OCI-LY1 (cell line): ENCODE data around the gene TMEM33.

ENCODE experiments used
- H2AFZ ChIP-seq: fragments of 200-600 bp; sonication (generic), shearing (Covaris generic); 2 replicates; pipeline ENCODE4 v1.6.0; 2014; ENCODE audit warnings: antibody characterized with exemption, mild to moderate bottlenecking, low read length
- H3F3A ChIP-seq: fragments of 200-600 bp; sonication (generic), shearing (Covaris generic); 2 replicates; pipeline ENCODE4 v1.6.0; 2014; ENCODE audit warnings: mild to moderate bottlenecking, antibody characterized with exemption, low read length, moderate library complexity; ENCODE audit not compliant: insufficient read depth
- H3K27ac ChIP-seq: fragments of 200-600 bp; sonication (generic); 2 replicates; pipeline ENCODE4 v1.5.1; 2014; ENCODE audit warnings: low read length, mixed run types, mild to moderate bottlenecking, low read depth; ENCODE audit not compliant: poor library complexity, severe bottlenecking
- H3K27me3 ChIP-seq: fragments of 200-600 bp; sonication (generic); 2 replicates; pipeline ENCODE4 v1.6.0; 2014; ENCODE audit warnings: antibody characterized with exemption, mild to moderate bottlenecking, low read length, moderate library complexity; ENCODE audit not compliant: insufficient read depth
- H3K36me3 ChIP-seq: fragments of 200-600 bp; sonication (generic); 2 replicates; pipeline ENCODE4 v1.6.1; 2014; ENCODE audit warnings: mild to moderate bottlenecking, antibody characterized with exemption, low read length, moderate library complexity, mixed read lengths; ENCODE audit not compliant: insufficient read depth
- H3K4me1 ChIP-seq: fragments of 200-600 bp; sonication (generic); 2 replicates; pipeline ENCODE4 v1.5.1; 2014; ENCODE audit warnings: mild to moderate bottlenecking, low read length, moderate library complexity; ENCODE audit not compliant: insufficient read depth, severe bottlenecking
- H3K4me2 ChIP-seq: fragments of 200-600 bp; sonication (generic), shearing (Covaris generic); 2 replicates; pipeline ENCODE4 v1.6.1; 2014; ENCODE audit warnings: low read length
- H3K4me3 ChIP-seq: fragments of 200-600 bp; sonication (generic); 2 replicates; pipeline ENCODE4 v1.5.1; 2014; ENCODE audit warnings: low read length, low read depth, mild to moderate bottlenecking, mixed read lengths; ENCODE audit not compliant: poor library complexity, severe bottlenecking
- H3K79me2 ChIP-seq: fragments of 200-600 bp; shearing (Covaris generic); 2 replicates; pipeline ENCODE4 v1.6.1; 2016; ENCODE audit warnings: mixed run types, low read length, mixed read lengths; ENCODE audit not compliant: insufficient read depth
- H3K9ac ChIP-seq: fragments of 200-600 bp; sonication (generic), shearing (Covaris generic); 2 replicates; pipeline ENCODE4 v1.6.1; 2014; ENCODE audit warnings: mild to moderate bottlenecking, low read length, mixed read lengths
- H3K9me2 ChIP-seq: fragments of 200-600 bp; sonication (generic), shearing (Covaris generic); 2 replicates; pipeline ENCODE4 v1.6.1; 2014; ENCODE audit warnings: low read depth, mild to moderate bottlenecking, low read length, mixed read lengths
- H3K9me3 ChIP-seq: fragments of 200-600 bp; shearing (Covaris generic); 2 replicates; pipeline ENCODE4 v1.6.1; 2014; ENCODE audit warnings: low read length, mixed read lengths
- H4K20me1 ChIP-seq: fragments of 200-600 bp; sonication (generic), shearing (Covaris generic); 2 replicates; pipeline ENCODE4 v1.6.0; 2016; ENCODE audit warnings: mild to moderate bottlenecking, low read length; ENCODE audit not compliant: insufficient read depth
- EZH2 ChIP-seq: fragments of 200-600 bp; sonication (generic), shearing (Covaris generic); IDR thresholded peaks from 2 replicates; pipeline ENCODE4 v1.8.0; 2017; ENCODE audit warnings: borderline replicate concordance, mixed run types, mild to moderate bottlenecking, antibody characterized with exemption, low read length, moderate library complexity, mixed read lengths
- TF ChIP-seq, protein P1 (sequence below): fragments of 200-600 bp; sonication (generic), shearing (Covaris generic); IDR thresholded peaks from 2 replicates; pipeline ENCODE4 v1.5.1; 2017; ENCODE audit warnings: mild to moderate bottlenecking, antibody characterized with exemption, low read length, moderate library complexity, mixed read lengths

The TMEM33 gene

DNA sequence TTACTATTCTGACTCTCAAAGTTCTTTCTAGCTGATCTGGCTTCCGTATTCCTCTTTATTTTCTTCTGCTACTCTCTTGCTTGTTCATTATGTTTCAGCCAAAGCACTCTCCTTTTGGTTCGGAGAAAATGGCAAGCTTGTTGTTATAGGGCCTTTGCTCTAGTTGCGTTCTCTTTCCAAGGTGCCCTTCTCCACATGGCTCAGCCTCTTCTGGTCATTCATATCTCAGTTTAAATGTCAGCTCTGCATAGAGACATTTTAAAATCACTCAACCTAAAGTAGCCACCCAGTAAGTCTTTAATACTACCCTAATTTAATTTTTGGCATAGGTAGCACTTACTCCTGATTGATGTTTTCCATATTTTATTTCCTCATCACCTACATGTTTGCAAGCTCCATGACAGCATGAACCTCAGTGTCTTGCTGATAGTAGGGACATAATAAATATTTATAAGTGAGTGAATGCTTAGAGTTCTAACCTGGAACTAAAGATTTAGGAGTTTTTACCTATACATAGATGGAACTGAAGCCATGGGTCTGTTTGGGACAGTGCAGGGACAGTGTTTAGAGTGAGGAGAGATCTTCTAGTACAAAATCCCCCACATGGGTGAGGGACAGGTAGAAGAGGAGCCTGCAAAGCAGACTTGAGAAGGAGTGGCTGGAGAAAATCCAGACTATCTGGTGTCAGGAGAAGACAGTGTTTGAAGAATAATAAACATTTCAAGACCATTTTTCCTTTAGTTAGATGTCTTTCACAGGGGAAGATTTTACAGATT, 73.0 kb downstream of the TMEM33 start:
- H3K9me2 ChIP-seq: no peaks in the 10 kb centered on the region
- H3K9ac ChIP-seq: no peak overlapping the region
- H3K27ac ChIP-seq: no peak overlapping the region
- no peaks in the 10 kb centered on the region for H4K20me1 ChIP-seq
- H3K9me3 ChIP-seq: no peaks in the 10 kb centered on the region
- H3K79me2 ChIP-seq: peaks cover 9% of the 10 kb centered on the region; the same call in 1 of the 2 replicates
- no peaks in the 10 kb centered on the region for H3K27me3 ChIP-seq
- H3K4me2 ChIP-seq: no peak overlapping the region
- no peak overlapping the region for H2AFZ ChIP-seq
- H3K36me3 ChIP-seq: peaks cover 48% of the 10 kb centered on the region
- H3F3A ChIP-seq: no peaks in the 10 kb centered on the region
- TF ChIP-seq, protein P1, sequence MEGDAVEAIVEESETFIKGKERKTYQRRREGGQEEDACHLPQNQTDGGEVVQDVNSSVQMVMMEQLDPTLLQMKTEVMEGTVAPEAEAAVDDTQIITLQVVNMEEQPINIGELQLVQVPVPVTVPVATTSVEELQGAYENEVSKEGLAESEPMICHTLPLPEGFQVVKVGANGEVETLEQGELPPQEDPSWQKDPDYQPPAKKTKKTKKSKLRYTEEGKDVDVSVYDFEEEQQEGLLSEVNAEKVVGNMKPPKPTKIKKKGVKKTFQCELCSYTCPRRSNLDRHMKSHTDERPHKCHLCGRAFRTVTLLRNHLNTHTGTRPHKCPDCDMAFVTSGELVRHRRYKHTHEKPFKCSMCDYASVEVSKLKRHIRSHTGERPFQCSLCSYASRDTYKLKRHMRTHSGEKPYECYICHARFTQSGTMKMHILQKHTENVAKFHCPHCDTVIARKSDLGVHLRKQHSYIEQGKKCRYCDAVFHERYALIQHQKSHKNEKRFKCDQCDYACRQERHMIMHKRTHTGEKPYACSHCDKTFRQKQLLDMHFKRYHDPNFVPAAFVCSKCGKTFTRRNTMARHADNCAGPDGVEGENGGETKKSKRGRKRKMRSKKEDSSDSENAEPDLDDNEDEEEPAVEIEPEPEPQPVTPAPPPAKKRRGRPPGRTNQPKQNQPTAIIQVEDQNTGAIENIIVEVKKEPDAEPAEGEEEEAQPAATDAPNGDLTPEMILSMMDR: no peak
- no peak for TF ChIP-seq EZH2
- no peaks in the 10 kb centered on the region for H3K4me1 ChIP-seq
- H3K4me3 ChIP-seq: no peak overlapping the region
